ENCODE data around the gene FLVCR2. TPM values are rescaled to one million over a fixed set of nuclear protein-coding genes. Genes with fewer than 3 reads are reported as not detected.

FLVCR2 gene
- polyA plus RNA-seq, 1 of the 3 experiments (the other 2 are of a cell fraction): 0.05 TPM

- POLR2A ChIA-PET: no interaction called here
- no peaks in the 10 kb centered on the region for H3K36me3 ChIP-seq (replicated peaks in 1 of 2; ENCODE audit: control insufficient read depth in 1 of 2, insufficient read depth in 2 of 2, low read length in 1 of 2)
- DNase-seq: no peak
- CTCF ChIA-PET: no interaction called here
- peaks cover 6% of the 10 kb centered on the region for H3F3A ChIP-seq (replicated peaks; ENCODE audit: insufficient read depth)
- WGBS (ENCODE audit: low lambda C conversion rate): 73% methylated on average over 5 of the region's 5 CpGs
- H3K4me3 ChIP-seq (ENCODE audit: low read depth in 2 of 2, low read length in 1 of 2): no peak overlapping the region
- TF ChIP-seq TEAD4 (IDR thresholded peaks at IDR 0.05; ENCODE audit: borderline replicate concordance, insufficient read depth): no peak
- TF ChIP-seq FOXM1 (IDR thresholded peaks at IDR 0.05; ENCODE audit: low read depth): no peak
- TF ChIP-seq ZBTB33 (IDR thresholded peaks at IDR 0.05; ENCODE audit: borderline replicate concordance, low read depth): no peak
- no peak for TF ChIP-seq NFIC (IDR thresholded peaks at IDR 0.05; ENCODE audit: borderline replicate concordance)
- no peak for TF ChIP-seq GABPA (IDR thresholded peaks at IDR 0.05; ENCODE audit: low read depth)
- TF ChIP-seq RCOR1 (IDR thresholded peaks at IDR 0.05; ENCODE audit: low read length): no peak
- TF ChIP-seq TCF12 (IDR thresholded peaks at IDR 0.05): no peak
- no peak for TF ChIP-seq RAD21 (IDR thresholded peaks at IDR 0.05; ENCODE audit: low read length)
- TF ChIP-seq MXI1 (IDR thresholded peaks at IDR 0.05; ENCODE audit: low read depth, low read length): no peak
- no peak for TF ChIP-seq YY1 (IDR thresholded peaks at IDR 0.05; ENCODE audit: low read depth)
- TF ChIP-seq RXRA (IDR thresholded peaks at IDR 0.05; ENCODE audit: borderline replicate concordance, low read depth): no peak
- no peak for TF ChIP-seq REST (IDR thresholded peaks at IDR 0.05; ENCODE audit: low read depth, low read length)
- TF ChIP-seq EP300 (IDR thresholded peaks at IDR 0.05; ENCODE audit: borderline replicate concordance in 1 of 2, low read depth in 1 of 2, low read length in 1 of 2): no peak
- no peak for TF ChIP-seq PBX3 (IDR thresholded peaks at IDR 0.05)
- TF ChIP-seq CHD2 (IDR thresholded peaks at IDR 0.05; ENCODE audit: low read length, partially characterized antibody): no peak
- no peak for TF ChIP-seq TAF1 (IDR thresholded peaks at IDR 0.05; ENCODE audit: borderline replicate concordance, low read depth, low read length)
- no peak for TF ChIP-seq IRF3 (IDR thresholded peaks at IDR 0.05; ENCODE audit: low read depth, low read length)
- TF ChIP-seq FOXJ3 (CRISPR knock-in tag; IDR thresholded peaks at IDR 0.05): no peak
- no peak for TF ChIP-seq POLR2AphosphoS5 (IDR thresholded peaks at IDR 0.05; ENCODE audit: low read depth, low read length)
- no peak for TF ChIP-seq EZH2phosphoT487 (IDR thresholded peaks at IDR 0.05; ENCODE audit: borderline replicate concordance, low read depth)
- H3K4me1 ChIP-seq (ENCODE audit: control insufficient read depth in 1 of 2, insufficient read depth in 2 of 2, low read depth in 1 of 2, low read length in 1 of 2): peaks cover 0 to 9% of the 10 kb centered on the region in 2 experiments; a peak in 1 of 4 replicates
- no peaks in the 10 kb centered on the region for H4K20me1 ChIP-seq (ENCODE audit: insufficient read depth)
- no peak overlapping the region for H3K4me2 ChIP-seq
- no peaks in the 10 kb centered on the region for H3K79me2 ChIP-seq (ENCODE audit: insufficient read depth)
- no peak overlapping the region for H3K9ac ChIP-seq
- H2AFZ ChIP-seq (ENCODE audit: low read depth): no peak overlapping the region
- H3K27ac ChIP-seq (ENCODE audit: low read depth in 2 of 2, low read length in 1 of 2): no peak overlapping the region
- H3K9me2 ChIP-seq: no peaks in the 10 kb centered on the region
- no peaks in the 10 kb centered on the region for H3K9me3 ChIP-seq
- no peaks in the 10 kb centered on the region for H3K27me3 ChIP-seq (ENCODE audit: insufficient read depth)
Observed at GRCh38 chr14:75533791-75534555, 44.4 kb upstream of the FLVCR2 start.

Data from SK-N-SH (cell line).